GM23338 (cell line): Measurements from ENCODE around the gene RAMAC. TPM values are rescaled to one million over a fixed set of nuclear protein-coding genes. Genes with fewer than 3 reads are reported as not detected.
A peak's percentile ranks its signal among the peaks of the same experiment; 100 is the strongest.
"Not testable (repeated sequence)": the region's sequence is repeated elsewhere in the genome, so short reads cannot be mapped to it uniquely, and the experiment has no call there.

Experiments
- ATAC-seq: fragments of 200-7000 bp; cut with Tn5 transposase; 3 replicates; pipeline ENCODE4 v1.9.1; 2020
- DNase-seq: peaks from one replicate; pipeline ENCODE4 v3.0.0-alpha.2; 2015; ENCODE audit warnings: low spot score
- H2AFZ ChIP-seq: fragments of 200-600 bp; sonication (generic); 2 replicates; pipeline ENCODE4 v1.8.0; 2016; ENCODE audit warnings: antibody characterized with exemption, mild to moderate bottlenecking, moderate library complexity
- H3F3A ChIP-seq: fragments of 200-600 bp; sonication (generic); replicated peaks from 2 replicates; pipeline ENCODE4 v1.8.0; 2017; ENCODE audit warnings: antibody characterized with exemption, mixed run types, low read depth
- H3K27ac ChIP-seq: fragments of 200-600 bp; sonication (generic); 2 replicates; pipeline ENCODE4 v1.6.1; 2016; ENCODE audit warnings: low read depth
- H3K27me3 ChIP-seq: fragments of 200-600 bp; sonication (generic); 2 replicates; pipeline ENCODE4 v1.8.0; 2016; ENCODE audit warnings: mild to moderate bottlenecking, mixed run types, moderate library complexity; ENCODE audit not compliant: insufficient read depth
- H3K36me3 ChIP-seq: fragments of 200-600 bp; sonication (generic); 2 replicates; pipeline ENCODE4 v1.8.0; 2016; ENCODE audit warnings: mild to moderate bottlenecking; ENCODE audit not compliant: insufficient read depth
- H3K4me1 ChIP-seq: fragments of 200-600 bp; sonication (generic); 2 replicates; pipeline ENCODE4 v1.8.0; 2016; ENCODE audit warnings: mild to moderate bottlenecking, moderate library complexity; ENCODE audit not compliant: insufficient read depth
- H3K4me2 ChIP-seq: fragments of 200-600 bp; sonication (generic); 2 replicates; pipeline ENCODE4 v1.7.1; 2017; ENCODE audit warnings: mixed run types
- H3K4me3 ChIP-seq: fragments of 200-600 bp; sonication (generic); 2 replicates; pipeline ENCODE4 v1.6.1; 2016; ENCODE audit warnings: mixed run types
- H3K79me2 ChIP-seq: fragments of 200-600 bp; sonication (generic); replicated peaks from 2 replicates; pipeline ENCODE4 v1.8.0; 2017; ENCODE audit warnings: mild to moderate bottlenecking; ENCODE audit not compliant: insufficient read depth
- H3K9me2 ChIP-seq: fragments of 200-600 bp; sonication (generic); 2 replicates; pipeline ENCODE4 v1.8.0; 2017; ENCODE audit not compliant: insufficient read depth
- H4K20me1 ChIP-seq: fragments of 200-600 bp; sonication (generic); replicated peaks from 2 replicates; pipeline ENCODE4 v1.8.0; 2017; ENCODE audit warnings: mild to moderate bottlenecking; ENCODE audit not compliant: insufficient read depth
- H3K27ac Mint-ChIP-seq: 2 replicates; pipeline ENCODE4 v1.8.0; 2020; ENCODE audit warnings: inconsistent platforms, mild to moderate bottlenecking, moderate library complexity, mixed read lengths
- H3K27me3 Mint-ChIP-seq: 3 replicates; pipeline ENCODE4 v1.8.0; 2022; ENCODE audit warnings: low read depth, mild to moderate bottlenecking, moderate library complexity, mixed read lengths, inconsistent platforms; ENCODE audit not compliant: insufficient read depth, poor library complexity
- H3K36me3 Mint-ChIP-seq: 3 replicates; pipeline ENCODE4 v1.8.0; 2021; ENCODE audit warnings: low read depth, mild to moderate bottlenecking, inconsistent platforms, moderate library complexity, mixed read lengths
- H3K4me1 Mint-ChIP-seq: 3 replicates; pipeline ENCODE4 v1.8.0; 2020; ENCODE audit warnings: mild to moderate bottlenecking, inconsistent platforms, mixed read lengths
- H3K4me3 Mint-ChIP-seq: 3 replicates; pipeline ENCODE4 v1.8.0; 2021; ENCODE audit warnings: moderate library complexity, mild to moderate bottlenecking, inconsistent platforms, mixed read lengths
- H3K9me3 Mint-ChIP-seq: 3 replicates; pipeline ENCODE4 v1.8.0; 2020; ENCODE audit warnings: moderate library complexity, mild to moderate bottlenecking, inconsistent platforms, mixed read lengths
- EZH2 ChIP-seq: fragments of 200-600 bp; sonication (generic); IDR thresholded peaks from one replicate; pipeline ENCODE4 v1.8.0; 2017; ENCODE audit warnings: antibody characterized with exemption, mild to moderate bottlenecking, low read depth; ENCODE audit not compliant: unreplicated experiment
- EZH2phosphoT487 ChIP-seq: fragments of 200-600 bp; sonication (generic); IDR thresholded peaks from one replicate; pipeline ENCODE4 v1.8.1; 2018; ENCODE audit warnings: antibody characterized with exemption; ENCODE audit not compliant: unreplicated experiment
- JUNB ChIP-seq: IDR thresholded peaks from one replicate; pipeline ENCODE4 v1.6.1; 2016; ENCODE audit warnings: antibody characterized with exemption; ENCODE audit not compliant: unreplicated experiment
- NANOG ChIP-seq: IDR thresholded peaks from 2 replicates; pipeline ENCODE4 v1.6.1; 2016; ENCODE audit warnings: antibody characterized with exemption, borderline replicate concordance
- POLR2AphosphoS5 ChIP-seq: IDR thresholded peaks from 2 replicates; pipeline ENCODE4 v1.6.1; 2016; ENCODE audit warnings: antibody characterized with exemption, low read depth
- REST ChIP-seq: IDR thresholded peaks from one replicate; pipeline ENCODE4 v1.6.1; 2018; ENCODE audit warnings: antibody characterized with exemption; ENCODE audit not compliant: unreplicated experiment
- STAT1 ChIP-seq: IDR thresholded peaks from one replicate; pipeline ENCODE4 v1.6.1; 2016; ENCODE audit warnings: antibody characterized with exemption; ENCODE audit not compliant: unreplicated experiment
- ZNF114 ChIP-seq: fragments of 250-450 bp; sonication (Bioruptor Pico); IDR thresholded peaks from 2 replicates; pipeline ENCODE4 v1.5.0; 2020; ENCODE audit warnings: mild to moderate bottlenecking, moderate library complexity
- ZNF331 ChIP-seq: fragments of 250-450 bp; sonication (Bioruptor Pico); IDR thresholded peaks from 2 replicates; pipeline ENCODE4 v1.5.0; 2020; ENCODE audit warnings: low read depth, mild to moderate bottlenecking, moderate library complexity
- polyA plus RNA-seq: library from polyadenylated mRNA; unstranded; fragments of >200 nt; fragmentation: Nextera tagmentation; extraction: Ambion mirVana; gene quantifications from 2 replicates; pipeline ENCODE4 v1.2.1, GENCODE V29; 2016
- total RNA-seq: library from RNA; depleted of rRNA; stranded (reverse); fragments of >200 nt; shearing (Covaris generic); gene quantifications from 2 replicates; pipeline ENCODE4 v1.2.3, GENCODE V29; 2014
- TF ChIP-seq, protein P1 (sequence below), 2 experiments: fragments of 200-600 bp in 1 of 2; sonication (generic) in 1 of 2; conservative IDR thresholded peaks; 2 replicates each; pipeline versions ENCODE4 v1.5.1 to v1.6.1; 2016 to 2017; ENCODE audit warnings: antibody characterized with exemption in 2 of 2, low read depth in 2 of 2, mild to moderate bottlenecking in 2 of 2, moderate library complexity in 1 of 2

Gene RAMAC
- total and polyA plus RNA-seq, 2 experiments from 2014 or later = 27.4 to 58.6 TPM

GRCh38 chr15:83030021-83030420 is 44.0 kb downstream of the RAMAC start:
- no peak overlapping the region for H3K27ac ChIP-seq
- H3K4me1 Mint-ChIP-seq = no peaks in the 10 kb centered on the region
- H3K4me3 Mint-ChIP-seq = no peak overlapping the region
- peak; percentile 22 for DNase-seq
- H3K4me3 ChIP-seq = no peak overlapping the region
- peaks cover 10% of the 10 kb centered on the region; the same call in 1 of the 2 replicates for H4K20me1 ChIP-seq
- TF ChIP-seq JUNB = no peak
- TF ChIP-seq EZH2phosphoT487 = no peak
- TF ChIP-seq STAT1 = no peak
- no peak for TF ChIP-seq ZNF114 (CRISPR knock-in tag)
- no peak for TF ChIP-seq EZH2
- no peak for TF ChIP-seq REST
- H3K27me3 Mint-ChIP-seq = no peaks in the 10 kb centered on the region
- H3K27me3 ChIP-seq = no peaks in the 10 kb centered on the region
- no peaks in the 10 kb centered on the region for H3F3A ChIP-seq
- H3K79me2 ChIP-seq = peaks cover 40% of the 10 kb centered on the region
- H3K27ac Mint-ChIP-seq = peak overlapping the region; percentile 60; the same call in 1 of the 2 replicates
- no peak for ATAC-seq
- H2AFZ ChIP-seq = no peak overlapping the region
- H3K36me3 ChIP-seq = peaks cover 4% of the 10 kb centered on the region
- no peaks in the 10 kb centered on the region for H3K9me2 ChIP-seq
- no peaks in the 10 kb centered on the region for H3K4me1 ChIP-seq
- H3K36me3 Mint-ChIP-seq = peaks cover 56% of the 10 kb centered on the region
- no peaks in the 10 kb centered on the region; the same call in 2 of the 3 replicates for H3K9me3 Mint-ChIP-seq
- no peak overlapping the region for H3K4me2 ChIP-seq

DNA sequence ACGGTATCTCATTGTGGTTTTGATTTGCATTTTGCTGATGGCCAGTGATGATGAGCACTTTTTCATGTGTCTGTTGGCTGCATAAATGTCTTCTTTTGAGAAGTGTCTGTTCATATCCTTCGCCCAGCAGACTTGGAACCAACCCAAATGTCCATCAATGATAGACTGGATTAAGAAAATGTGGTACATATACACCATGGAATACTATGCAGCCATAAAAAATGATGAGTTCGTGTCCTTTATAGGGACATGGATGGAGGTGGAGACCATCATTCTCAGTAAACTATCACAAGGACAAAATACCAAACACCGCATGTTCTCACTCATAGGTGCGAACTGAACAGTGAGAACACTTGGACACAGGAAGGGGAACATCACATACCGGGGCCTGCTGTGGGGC is 45.2 kb downstream of the RAMAC start:
- not testable (repeated sequence) for H3K4me3 Mint-ChIP-seq, H3K27ac Mint-ChIP-seq, H3K27me3 Mint-ChIP-seq, H2AFZ ChIP-seq, H3K4me1 Mint-ChIP-seq, H3K27ac ChIP-seq, H3K4me1 ChIP-seq, DNase-seq, ATAC-seq, H3K4me2 ChIP-seq, H3K36me3 ChIP-seq, H3K9me3 Mint-ChIP-seq, H3K27me3 ChIP-seq, H3K9me2 ChIP-seq, H4K20me1 ChIP-seq, H3K4me3 ChIP-seq, H3F3A ChIP-seq
- peaks cover 52% of the 10 kb centered on the region for H3K79me2 ChIP-seq
- H3K36me3 Mint-ChIP-seq = peaks cover 56% of the 10 kb centered on the region

- Mint-ChIP-seq H3K36me3 (peaks cover 54% of the 10 kb centered on the region), H3K4me1 (no peaks in the 10 kb centered on the region), H3K27me3 (no peaks in the 10 kb centered on the region), H3K4me3 (no peak overlapping the region), H3K27ac (no peak overlapping the region), H3K9me3 (no peaks in the 10 kb centered on the region; the same call in 2 of the 3 replicates)
- ATAC-seq = no peak
- Histone ChIP-seq H3K27ac (no peak overlapping the region), H2AFZ (no peak overlapping the region), H3K36me3 (peaks cover 12% of the 10 kb centered on the region; the same call in 1 of the 2 replicates), H3K4me3 (no peak overlapping the region), H3K79me2 (peaks cover 93% of the 10 kb centered on the region), H3K4me2 (no peak overlapping the region), H4K20me1 (peaks cover 31% of the 10 kb centered on the region), H3K27me3 (no peaks in the 10 kb centered on the region), H3K9me2 (no peaks in the 10 kb centered on the region), H3K4me1 (no peaks in the 10 kb centered on the region), H3F3A (no peaks in the 10 kb centered on the region)
- DNase-seq = no peak
- TF ChIP-seq POLR2AphosphoS5 = no peak
- TF ChIP-seq NANOG = no peak
- no peak for TF ChIP-seq JUNB
- TF ChIP-seq, protein P1, sequence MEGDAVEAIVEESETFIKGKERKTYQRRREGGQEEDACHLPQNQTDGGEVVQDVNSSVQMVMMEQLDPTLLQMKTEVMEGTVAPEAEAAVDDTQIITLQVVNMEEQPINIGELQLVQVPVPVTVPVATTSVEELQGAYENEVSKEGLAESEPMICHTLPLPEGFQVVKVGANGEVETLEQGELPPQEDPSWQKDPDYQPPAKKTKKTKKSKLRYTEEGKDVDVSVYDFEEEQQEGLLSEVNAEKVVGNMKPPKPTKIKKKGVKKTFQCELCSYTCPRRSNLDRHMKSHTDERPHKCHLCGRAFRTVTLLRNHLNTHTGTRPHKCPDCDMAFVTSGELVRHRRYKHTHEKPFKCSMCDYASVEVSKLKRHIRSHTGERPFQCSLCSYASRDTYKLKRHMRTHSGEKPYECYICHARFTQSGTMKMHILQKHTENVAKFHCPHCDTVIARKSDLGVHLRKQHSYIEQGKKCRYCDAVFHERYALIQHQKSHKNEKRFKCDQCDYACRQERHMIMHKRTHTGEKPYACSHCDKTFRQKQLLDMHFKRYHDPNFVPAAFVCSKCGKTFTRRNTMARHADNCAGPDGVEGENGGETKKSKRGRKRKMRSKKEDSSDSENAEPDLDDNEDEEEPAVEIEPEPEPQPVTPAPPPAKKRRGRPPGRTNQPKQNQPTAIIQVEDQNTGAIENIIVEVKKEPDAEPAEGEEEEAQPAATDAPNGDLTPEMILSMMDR (conservative IDR thresholded peaks at IDR 0.05; ENCODE audit: low read depth in 2 of 2) = no peak
- no peak for TF ChIP-seq ZNF331
Observed at GRCh38 chr15:83036253-83036652, 50.2 kb downstream of the RAMAC start.
